Gastrocnemius medialis (tissue), 4 donors: Measurements from ENCODE around the gene LHFPL2.

Experiments
- POLR2A ChIP-seq, 2 donors: fragments of 450-650 bp; IDR thresholded peaks; one replicate each; pipeline ENCODE4 v1.6.1; 2017; ENCODE audit warnings: antibody characterized with exemption in 2 of 2, mild to moderate bottlenecking in 2 of 2, moderate library complexity in 2 of 2
- TF ChIP-seq, protein P1 (sequence below), 5 experiments: fragments of 450-650 bp in 3 of 5; fragments of 200-600 bp in 2 of 5; sonication (generic) in 2 of 5; IDR thresholded peaks in 4 of 5; conservative IDR thresholded peaks in 1 of 5; 1 replicate in 4 of 5; 2 replicates in 1 of 5; pipeline ENCODE4 v1.5.1; 2016 to 2019; ENCODE audit warnings: antibody characterized with exemption in 5 of 5, mild to moderate bottlenecking in 3 of 5, moderate library complexity in 3 of 5

DNA sequence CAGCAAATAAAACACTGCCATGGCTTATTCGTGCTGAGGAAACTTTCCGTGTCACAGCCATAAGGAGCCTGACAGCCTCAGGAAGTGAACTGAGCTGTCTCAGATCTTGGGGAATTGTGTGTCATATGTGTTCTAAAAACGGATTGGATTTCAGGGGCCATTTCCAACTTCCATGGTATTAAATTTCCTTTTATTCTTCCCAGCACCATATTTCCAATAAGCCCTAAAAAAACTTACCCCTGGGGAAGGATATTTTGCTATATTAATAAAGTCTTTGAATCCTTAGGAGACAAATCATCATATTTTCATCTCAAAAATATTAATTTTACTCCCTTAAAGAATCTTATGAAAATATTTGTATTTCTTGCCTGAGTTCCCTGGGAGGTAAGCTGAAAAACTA lies 93.9 kb downstream of the LHFPL2 start:
- no peak for TF ChIP-seq POLR2A (IDR thresholded peaks at IDR 0.05)
- TF ChIP-seq, protein P1, sequence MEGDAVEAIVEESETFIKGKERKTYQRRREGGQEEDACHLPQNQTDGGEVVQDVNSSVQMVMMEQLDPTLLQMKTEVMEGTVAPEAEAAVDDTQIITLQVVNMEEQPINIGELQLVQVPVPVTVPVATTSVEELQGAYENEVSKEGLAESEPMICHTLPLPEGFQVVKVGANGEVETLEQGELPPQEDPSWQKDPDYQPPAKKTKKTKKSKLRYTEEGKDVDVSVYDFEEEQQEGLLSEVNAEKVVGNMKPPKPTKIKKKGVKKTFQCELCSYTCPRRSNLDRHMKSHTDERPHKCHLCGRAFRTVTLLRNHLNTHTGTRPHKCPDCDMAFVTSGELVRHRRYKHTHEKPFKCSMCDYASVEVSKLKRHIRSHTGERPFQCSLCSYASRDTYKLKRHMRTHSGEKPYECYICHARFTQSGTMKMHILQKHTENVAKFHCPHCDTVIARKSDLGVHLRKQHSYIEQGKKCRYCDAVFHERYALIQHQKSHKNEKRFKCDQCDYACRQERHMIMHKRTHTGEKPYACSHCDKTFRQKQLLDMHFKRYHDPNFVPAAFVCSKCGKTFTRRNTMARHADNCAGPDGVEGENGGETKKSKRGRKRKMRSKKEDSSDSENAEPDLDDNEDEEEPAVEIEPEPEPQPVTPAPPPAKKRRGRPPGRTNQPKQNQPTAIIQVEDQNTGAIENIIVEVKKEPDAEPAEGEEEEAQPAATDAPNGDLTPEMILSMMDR (IDR thresholded peaks at IDR 0.05 in 4 of 5, conservative IDR thresholded peaks at IDR 0.05 in 1 of 5) = no peak
